Measurements from ENCODE around the gene CDON.
"Not testable (repeated sequence)": the region's sequence is repeated elsewhere in the genome, so short reads cannot be mapped to it uniquely, and the experiment has no call there.

The CDON gene

DNA sequence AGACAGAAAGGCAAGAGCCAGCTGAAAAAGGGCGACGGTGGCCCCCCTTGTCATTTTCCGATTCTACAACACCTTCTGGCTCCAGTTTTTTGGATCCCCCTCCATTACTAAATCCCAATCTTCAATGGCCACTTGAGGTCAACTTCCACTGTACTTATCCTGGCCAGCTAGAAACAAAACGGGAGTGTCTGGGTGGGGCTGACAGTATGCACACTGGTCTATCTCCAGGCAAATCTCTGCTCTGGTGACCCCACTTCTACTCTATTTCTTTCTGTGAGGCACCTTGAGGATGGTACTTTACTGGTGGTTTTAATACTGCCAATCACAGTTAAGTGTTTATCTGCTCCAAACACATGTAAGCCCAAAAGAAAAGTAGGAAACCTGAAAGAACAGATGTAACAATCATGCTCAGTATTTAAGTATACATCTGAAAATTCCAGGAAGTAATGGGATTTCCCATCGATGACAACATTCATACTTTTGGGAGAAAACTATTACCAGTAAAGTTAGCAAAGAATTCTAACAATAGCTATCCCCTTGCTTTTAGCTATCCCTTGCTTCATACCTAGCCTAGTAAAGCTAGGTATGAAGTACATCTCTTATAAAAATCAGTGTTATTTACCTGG, 16.0 kb downstream of the CDON start:
- no peak for DNase-seq

- DNase-seq, result no peak
Observed at GRCh38 chr11:126039485-126040271, 23.0 kb downstream of the CDON start.

DNA sequence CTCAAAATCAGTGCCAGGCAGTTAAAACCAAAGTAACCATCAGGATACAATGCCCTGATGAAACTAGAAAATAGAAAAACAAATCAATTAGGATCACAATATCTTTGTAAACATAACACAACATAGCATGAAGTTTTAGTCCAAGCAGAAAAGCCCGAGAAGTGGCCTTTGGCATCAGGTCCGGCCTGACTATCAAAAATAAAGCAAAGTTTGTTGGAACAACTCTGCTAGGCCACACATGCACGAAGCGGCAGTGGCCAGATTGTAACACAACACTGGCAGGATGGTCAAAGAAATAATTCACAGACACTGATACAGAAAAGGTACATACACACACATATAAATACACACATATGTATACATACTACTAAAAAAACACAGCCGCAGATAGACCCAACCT, 26.9 kb downstream of the CDON start:
- DNase-seq, result no peak

GRCh38 chr11:126034933-126035425, 27.7 kb downstream of the CDON start:
- DNase-seq, result no peak

DNA sequence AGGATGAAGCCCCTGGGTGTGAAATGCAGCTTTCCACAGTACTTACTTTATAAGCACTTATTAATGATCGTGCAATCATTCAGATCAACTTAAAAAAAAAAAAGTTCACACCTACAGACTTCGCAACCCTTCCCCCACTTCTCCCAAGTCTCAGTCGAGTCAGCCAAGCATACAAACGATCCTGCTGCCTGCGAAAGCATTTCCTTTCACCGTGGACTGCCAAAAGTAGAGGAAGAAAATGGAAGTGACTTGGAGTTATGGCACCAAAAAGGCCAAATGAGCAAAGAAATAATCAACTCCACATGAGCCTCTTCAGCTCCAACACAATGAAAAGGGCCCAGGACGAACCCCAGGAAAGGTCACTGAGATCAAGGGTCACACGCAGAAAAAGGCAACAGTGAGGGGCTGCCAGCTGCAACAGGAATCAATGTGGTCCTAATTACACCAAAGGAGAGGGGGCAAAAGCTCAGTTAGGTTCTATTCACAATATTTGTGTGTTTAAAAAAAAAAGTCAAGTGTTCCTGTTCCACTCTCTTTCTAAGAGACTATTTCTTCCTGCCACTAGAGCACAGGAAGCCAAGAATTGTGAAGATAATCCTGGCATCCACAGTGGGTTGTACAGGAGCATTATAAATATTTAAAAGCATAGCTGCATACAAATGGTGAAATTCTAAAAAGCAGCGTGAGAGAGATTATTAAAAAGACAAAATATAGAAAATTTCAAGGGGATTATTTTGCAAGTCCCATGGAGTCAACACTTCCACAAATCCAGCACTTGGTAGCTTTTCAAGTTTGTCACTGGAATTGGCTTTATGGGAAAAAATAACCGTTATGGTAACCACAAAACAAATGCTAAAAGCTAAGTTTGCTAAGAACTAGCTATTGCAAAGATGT, 28.4 kb downstream of the CDON start:
- DNase-seq, result no peak

GRCh38 chr11:126032375-126032774, 30.3 kb downstream of the CDON start:
- DNase-seq, result no peak

DNA sequence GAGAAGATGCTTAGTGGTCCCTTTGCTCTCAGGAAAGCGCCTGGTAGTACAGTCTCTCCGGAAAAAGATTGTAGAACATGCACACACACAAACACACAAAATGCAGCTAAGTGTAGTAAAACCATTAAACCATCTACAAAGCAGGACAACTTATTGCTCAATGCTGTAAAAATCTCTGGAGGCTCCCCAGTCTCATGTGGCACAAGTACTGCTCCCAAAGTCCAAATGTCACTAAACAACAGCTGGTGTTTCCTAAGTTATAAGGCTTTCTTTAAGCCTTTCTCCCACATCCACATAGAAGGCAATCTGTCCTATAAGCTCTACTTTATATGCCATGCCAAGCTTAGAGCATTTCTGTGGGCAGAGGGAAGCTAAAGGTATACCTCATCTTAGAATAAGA, 32.9 kb downstream of the CDON start:
- no peak for DNase-seq

DNA sequence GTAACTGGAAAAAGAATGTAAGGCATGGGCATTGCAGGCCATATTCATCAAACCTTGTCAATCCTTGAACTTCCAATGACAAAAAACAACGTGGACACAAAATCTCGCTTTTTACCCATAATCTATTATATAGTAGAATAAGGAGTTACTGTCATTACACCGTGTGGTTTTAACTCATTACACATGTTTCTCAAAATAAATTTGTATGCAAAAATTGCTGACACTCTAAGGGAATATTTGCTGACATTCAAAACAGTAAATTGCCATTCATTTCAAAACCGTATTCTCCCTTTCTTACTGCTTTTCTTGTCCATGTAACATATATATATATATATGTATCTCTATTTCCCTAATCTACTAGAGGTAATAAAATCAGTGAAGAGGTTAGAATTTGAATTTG, 33.4 kb downstream of the CDON start:
- no peak for DNase-seq

- DNase-seq, result not testable (repeated sequence)
Observed at GRCh38 chr11:126028534-126028933, 34.1 kb downstream of the CDON start.

- no peak for DNase-seq
Observed at GRCh38 chr11:126026579-126026978, 36.1 kb downstream of the CDON start.

DNA sequence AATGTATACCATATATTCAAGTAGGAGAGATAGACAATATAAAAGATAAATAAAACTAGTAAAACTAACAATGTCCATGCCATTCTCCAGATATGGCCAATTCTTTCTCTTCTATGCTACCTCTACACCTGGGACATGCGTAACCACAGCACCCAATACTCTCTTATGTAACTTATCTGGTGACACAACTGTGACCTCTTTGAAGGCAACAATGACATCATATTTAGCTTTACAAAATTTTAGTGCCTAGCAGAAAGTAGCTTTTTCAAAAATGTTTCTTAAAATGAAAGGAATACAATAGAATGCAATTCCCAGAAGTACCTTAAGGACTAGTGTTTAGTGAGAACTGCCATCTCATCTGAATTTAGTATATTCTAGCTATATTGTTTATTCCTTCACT, 36.8 kb downstream of the CDON start:
- no peak for DNase-seq

DNA sequence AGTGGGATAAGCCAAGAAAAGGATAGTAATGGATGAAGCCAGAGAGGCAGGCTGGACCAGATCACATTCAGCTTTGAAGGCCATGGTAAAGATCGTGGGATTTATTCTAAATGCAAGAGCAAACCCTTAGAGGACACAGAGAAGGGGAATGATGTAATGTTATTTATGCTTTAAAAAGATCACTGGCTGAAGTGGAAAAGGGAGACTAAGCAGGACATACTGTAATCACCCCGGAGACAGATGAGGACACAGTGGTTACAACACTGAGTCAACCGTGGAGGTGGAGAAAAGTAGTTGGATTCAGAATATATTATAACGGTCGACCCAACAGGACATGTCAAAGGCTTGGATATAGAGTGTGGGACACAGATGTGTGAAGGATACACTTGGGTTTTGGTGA, 38.5 kb downstream of the CDON start:
- DNase-seq, result no peak

- no peak for DNase-seq
Observed at GRCh38 chr11:126012852-126013251, 49.8 kb downstream of the CDON start.

DNA sequence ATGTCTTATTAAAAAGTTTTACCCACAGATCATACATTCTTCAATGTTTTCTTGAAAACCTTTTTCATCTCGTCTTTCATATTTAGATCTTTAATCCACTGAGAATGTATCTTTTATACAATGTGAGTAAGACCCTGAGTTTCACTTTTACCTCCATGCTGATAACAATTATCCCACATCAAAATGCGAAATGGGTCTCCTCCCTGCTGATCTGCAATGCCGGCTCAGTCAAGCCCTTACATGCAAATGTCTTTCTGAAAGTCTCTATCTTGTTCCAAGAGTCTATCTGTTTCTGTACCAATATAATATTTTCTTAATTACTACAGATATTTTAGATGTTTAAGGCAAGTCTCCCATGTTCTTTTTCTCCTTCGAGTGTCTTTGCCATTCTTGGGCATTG, 50.9 kb downstream of the CDON start:
- DNase-seq, result no peak

DNA sequence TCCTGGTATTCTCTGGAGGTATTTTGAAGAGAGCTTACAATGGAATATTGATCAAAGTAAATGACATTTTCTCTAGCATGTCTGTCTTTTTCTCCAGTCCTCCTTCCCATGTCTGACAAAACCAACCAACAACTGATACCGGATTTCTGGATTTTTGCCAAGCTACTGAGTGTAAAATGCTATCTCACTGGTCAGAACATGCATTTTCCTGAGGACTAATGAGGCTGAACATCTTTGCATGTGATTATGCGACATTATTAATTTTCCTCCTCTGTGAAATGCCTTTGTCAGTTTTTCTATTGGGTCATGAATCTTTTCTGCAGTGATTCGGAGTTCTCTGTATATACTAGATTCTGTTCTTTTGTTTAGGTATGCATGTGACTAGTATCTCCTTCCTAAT, 51.4 kb downstream of the CDON start:
- DNase-seq, result no peak

DNA sequence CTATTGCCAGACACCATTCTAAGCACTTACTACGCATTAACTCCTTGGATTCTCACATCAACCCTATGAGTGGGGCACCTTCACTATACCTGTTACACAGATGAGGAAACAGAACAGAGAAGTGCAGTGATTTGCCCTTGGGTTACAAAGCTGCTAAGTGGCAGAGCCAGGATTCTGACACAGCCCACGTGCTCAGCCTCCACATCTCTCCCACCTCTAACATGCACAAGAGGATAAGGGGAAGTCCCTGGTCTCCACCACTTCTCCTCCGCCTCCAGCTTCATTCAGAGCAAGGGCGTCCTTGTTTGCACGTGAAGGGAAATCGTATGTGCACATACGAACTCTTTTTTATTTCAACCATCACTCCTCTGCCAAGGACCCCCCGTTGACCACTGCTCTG, 53.7 kb downstream of the CDON start:
- DNase-seq, result no peak

DNA sequence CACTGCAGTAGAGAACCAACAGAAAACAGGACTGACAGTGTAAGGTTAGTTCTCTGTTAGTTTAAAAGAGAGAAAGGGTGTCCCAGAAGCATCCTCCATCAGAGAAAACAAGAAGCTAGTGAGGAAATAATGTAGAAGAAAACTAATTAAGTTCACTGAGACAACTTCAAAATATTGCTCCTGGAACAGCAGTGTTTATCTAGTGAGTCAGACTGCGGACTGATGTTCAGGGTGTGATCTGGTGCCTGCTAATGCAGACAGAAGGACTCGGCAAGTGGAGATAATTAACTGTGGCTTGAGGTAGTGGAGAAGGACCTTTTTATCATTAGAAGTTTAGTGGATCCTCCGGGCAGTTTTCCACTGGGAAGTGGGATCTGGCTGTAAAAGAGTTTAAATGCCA, 55.4 kb downstream of the CDON start:
- DNase-seq, result no peak

DNA sequence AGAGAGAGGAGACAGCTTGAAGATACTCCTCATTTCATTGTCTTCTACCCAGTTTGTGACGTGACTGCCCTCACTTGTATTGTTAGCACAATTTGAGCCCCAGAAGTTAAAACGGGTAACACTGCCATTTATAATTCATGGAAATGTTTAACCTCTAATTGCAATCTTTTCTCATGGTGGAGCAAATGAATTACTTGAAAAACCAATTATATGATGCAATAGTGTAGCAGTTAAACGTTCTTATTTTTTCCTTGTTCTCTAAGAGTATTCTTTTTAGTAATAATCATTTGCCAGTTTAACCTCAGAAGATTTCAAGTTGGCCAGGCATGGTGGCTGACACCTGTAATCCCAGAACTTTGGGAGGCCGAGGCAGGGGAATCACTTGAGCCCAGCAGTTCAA, 56.6 kb downstream of the CDON start:
- DNase-seq, result no peak

GRCh38 chr11:126002181-126002580, 60.5 kb downstream of the CDON start:
- no peak for DNase-seq

GRCh38 chr11:125999234-125999880, 63.3 kb downstream of the CDON start:
- DNase-seq, result no peak

DNA sequence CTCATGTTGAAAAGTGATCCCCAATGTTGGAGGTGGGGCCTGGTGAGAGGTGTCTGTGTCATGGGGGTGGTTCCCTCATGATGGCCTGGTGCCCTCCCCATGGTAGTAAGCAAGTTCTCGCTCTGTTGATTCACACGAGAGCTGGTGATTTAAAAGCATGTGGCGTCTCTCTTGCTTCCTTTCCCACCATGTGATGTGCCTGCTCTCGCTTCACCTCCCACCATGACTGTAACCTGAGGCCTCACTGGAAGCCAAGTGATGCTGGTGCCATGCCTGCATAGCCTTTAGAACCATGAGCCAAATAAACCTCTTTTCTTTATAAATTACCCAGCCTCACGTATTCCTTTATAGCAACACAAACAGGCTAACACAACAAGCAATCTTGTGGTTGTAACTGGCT, 64.4 kb downstream of the CDON start:
- DNase-seq, result no peak

DNA sequence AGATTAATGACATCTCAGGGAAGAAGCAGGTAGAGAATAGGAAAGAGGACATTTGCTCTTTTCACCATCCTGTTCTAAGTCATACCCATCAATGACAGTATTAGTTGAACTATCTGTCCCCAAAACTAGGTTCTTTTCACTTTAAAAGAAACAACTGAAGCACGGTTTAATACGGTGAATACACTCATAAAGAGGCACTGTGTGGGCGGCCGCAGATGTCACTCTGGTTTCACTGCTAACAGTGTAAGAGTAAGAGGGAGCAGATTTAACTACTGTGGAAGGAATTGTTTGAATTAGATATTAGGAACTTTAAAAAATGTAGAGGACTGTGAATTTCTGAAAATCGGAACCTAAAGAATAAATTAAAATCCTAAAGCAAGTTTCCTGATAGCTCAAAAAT, 67.4 kb downstream of the CDON start:
- DNase-seq, result peak in 3 of 51 donors; percentile 5 to 38 (median 10)

All from hypothalamus (tissue), 51 donors.